H1 (cell line): ENCODE measurements around the gene KCNA5. TPM values are rescaled to one million over a fixed set of nuclear protein-coding genes. Genes with fewer than 3 reads are reported as not detected.

Source experiments
- CTCF ChIA-PET: fragments of 300-600 bp; sonication (Branson Sonifier 250); formaldehyde crosslinking; loops from one replicate; lab custom pipeline; 2021; ENCODE audit not compliant: partially characterized antibody; lab: Charles Lee
- POLR2A ChIA-PET: fragments of 300-600 bp; sonication (Branson Sonifier 250); formaldehyde crosslinking; loops from one replicate; lab custom pipeline; 2021; ENCODE audit warnings: inconsistent platforms; ENCODE audit not compliant: partially characterized antibody; lab: Charles Lee
- DNase-seq, 2 experiments: peaks; one replicate each; pipeline versions ENCODE4 v3.0.0 to v3.0.0-alpha.2; 2010 to 2022; ENCODE audit warnings: low spot score in 2 of 2, low read depth in 1 of 2, mixed read lengths in 1 of 2
- FAIRE-seq: peaks from 2 replicates; lab custom pipeline; 2011; peaks lifted over from hg19 to GRCh38; lab: Jason Lieb, UNC
- H2AFZ ChIP-seq: 2 replicates; pipeline ENCODE4 v1.8.1; 2012; ENCODE audit warnings: low read length, inconsistent platforms
- H2AK5ac ChIP-seq: 2 replicates; pipeline ENCODE4 v1.6.1; 2013; ENCODE audit warnings: low read depth, low read length
- H2BK120ac ChIP-seq: replicated peaks from 2 replicates; pipeline ENCODE3; 2013; ENCODE audit warnings: low read depth, low read length, inconsistent platforms
- H2BK12ac ChIP-seq: 2 replicates; pipeline ENCODE4 v1.6.1; 2013; ENCODE audit warnings: low read depth, low read length
- H2BK15ac ChIP-seq: 2 replicates; pipeline ENCODE4 v1.6.1; 2013; ENCODE audit warnings: low read length
- H2BK20ac ChIP-seq: 2 replicates; pipeline ENCODE4 v1.6.1; 2013; ENCODE audit warnings: low read length
- H2BK5ac ChIP-seq: 2 replicates; pipeline ENCODE4 v1.6.1; 2013; ENCODE audit warnings: low read depth, low read length
- H3K14ac ChIP-seq: 2 replicates; pipeline ENCODE4 v1.6.1; 2013; ENCODE audit warnings: inconsistent platforms; ENCODE audit not compliant: insufficient read length
- H3K18ac ChIP-seq: 2 replicates; pipeline ENCODE4 v1.6.1; 2013; ENCODE audit warnings: low read length; ENCODE audit errors: extremely low read depth
- H3K23ac ChIP-seq: 2 replicates; pipeline ENCODE4 v1.6.1; 2013; ENCODE audit warnings: inconsistent platforms; ENCODE audit not compliant: insufficient read length
- H3K23me2 ChIP-seq: 2 replicates; pipeline ENCODE4 v1.6.1; 2013; ENCODE audit warnings: low read depth, low read length
- H3K27ac ChIP-seq: 2 replicates; pipeline ENCODE4 v1.6.1; 2011; ENCODE audit warnings: low read depth, low read length, inconsistent platforms
- H3K27me3 ChIP-seq, 4 experiments: replicated peaks in 1 of 4; 1 replicate in 1 of 4; 2 replicates in 3 of 4; pipeline versions ENCODE4 v1.6.1 to v1.8.1; 2011 to 2013; ENCODE audit warnings: low read length in 3 of 4, mild to moderate bottlenecking in 3 of 4, inconsistent platforms in 2 of 4, mixed read lengths in 2 of 4, moderate library complexity in 1 of 4; ENCODE audit not compliant: control insufficient read depth in 3 of 4, insufficient read depth in 3 of 4; ENCODE audit errors: extremely low read depth in 1 of 4
- H3K36me3 ChIP-seq, 4 experiments: 2 replicates each; pipeline versions ENCODE4 v1.6.1 to v1.8.1; 2011 to 2013; ENCODE audit warnings: mild to moderate bottlenecking in 4 of 4, low read length in 3 of 4, moderate library complexity in 2 of 4, control low read depth in 1 of 4, inconsistent platforms in 1 of 4; ENCODE audit not compliant: insufficient read depth in 4 of 4, control insufficient read depth in 2 of 4
- H3K4ac ChIP-seq: replicated peaks from 2 replicates; pipeline ENCODE3; 2013; ENCODE audit warnings: low read length, low read depth, mixed read lengths, inconsistent platforms; ENCODE audit not compliant: insufficient read length
- H3K4me1 ChIP-seq, 4 experiments: replicated peaks in 1 of 4; 1 replicate in 1 of 4; 2 replicates in 3 of 4; pipeline versions ENCODE4 v1.6.1 to v1.8.1; 2011 to 2013; ENCODE audit warnings: low read length in 3 of 4, inconsistent platforms in 2 of 4, mixed read lengths in 1 of 4; ENCODE audit not compliant: insufficient read depth in 4 of 4, control insufficient read depth in 3 of 4
- H3K4me2 ChIP-seq, 2 experiments: 2 replicates each; pipeline versions ENCODE4 v1.6.1 to v1.8.1; 2011 to 2013; ENCODE audit warnings: low read depth in 2 of 2, low read length in 2 of 2, control low read depth in 1 of 2, inconsistent platforms in 1 of 2, mild to moderate bottlenecking in 1 of 2; ENCODE audit not compliant: insufficient read depth in 1 of 2
- H3K4me3 ChIP-seq, 4 experiments: fragments of 200-600, 300-600 bp in 1 of 4; sonication (generic), shearing (Covaris generic), sonication (Bioruptor Twin) in 1 of 4; 2 replicates each; pipeline versions ENCODE4 v1.5.1 to v1.8.1; 2011 to 2016; ENCODE audit warnings: low read length in 4 of 4, low read depth in 3 of 4, control low read depth in 2 of 4, inconsistent platforms in 2 of 4, mild to moderate bottlenecking in 2 of 4, mixed read lengths in 1 of 4, moderate library complexity in 1 of 4; ENCODE audit not compliant: insufficient read depth in 2 of 4; ENCODE audit errors: extremely low read depth in 1 of 4
- H3K56ac ChIP-seq: replicated peaks from 2 replicates; pipeline ENCODE3; 2013; ENCODE audit warnings: low read depth, mild to moderate bottlenecking, mixed read lengths, low read length, inconsistent platforms; ENCODE audit not compliant: insufficient read length
- H3K79me1 ChIP-seq: 2 replicates; pipeline ENCODE4 v1.6.1; 2013; ENCODE audit warnings: low read depth, low read length, control low read depth
- H3K79me2 ChIP-seq, 2 experiments: 2 replicates each; pipeline versions ENCODE4 v1.6.1 to v1.8.1; 2012 to 2013; ENCODE audit warnings: low read length in 2 of 2, mild to moderate bottlenecking in 2 of 2, inconsistent platforms in 1 of 2; ENCODE audit not compliant: insufficient read depth in 2 of 2, control insufficient read depth in 1 of 2
- H3K9ac ChIP-seq, 4 experiments: replicated peaks in 1 of 4; 1 replicate in 1 of 4; 2 replicates in 3 of 4; pipeline versions ENCODE4 v1.6.1 to v1.8.1; 2011 to 2013; ENCODE audit warnings: low read depth in 3 of 4, low read length in 3 of 4, control low read depth in 2 of 4, mild to moderate bottlenecking in 2 of 4, moderate library complexity in 2 of 4, inconsistent platforms in 1 of 4; ENCODE audit errors: extremely low read depth in 1 of 4
- H3K9me3 ChIP-seq, 2 experiments: 2 replicates each; pipeline versions ENCODE4 v1.6.1 to v1.8.1; 2012 to 2013; ENCODE audit warnings: mild to moderate bottlenecking in 2 of 2, moderate library complexity in 2 of 2, control low read depth in 1 of 2, inconsistent platforms in 1 of 2, low read depth in 1 of 2, low read length in 1 of 2, mixed read lengths in 1 of 2; ENCODE audit not compliant: insufficient read depth in 2 of 2
- H4K20me1 ChIP-seq, 2 experiments: replicated peaks in 1 of 2; 2 replicates each; pipeline versions ENCODE3 to v1.8.1; 2011 to 2013; ENCODE audit warnings: inconsistent platforms in 2 of 2, low read length in 2 of 2, mild to moderate bottlenecking in 1 of 2; ENCODE audit not compliant: insufficient read depth in 2 of 2, control insufficient read depth in 1 of 2
- H4K5ac ChIP-seq: 2 replicates; pipeline ENCODE4 v1.6.1; 2013; ENCODE audit warnings: low read length, low read depth, mixed read lengths, inconsistent platforms; ENCODE audit not compliant: insufficient read length
- H4K8ac ChIP-seq: 2 replicates; pipeline ENCODE4 v1.8.0; 2013; ENCODE audit warnings: mild to moderate bottlenecking, moderate library complexity, low read length, inconsistent platforms; ENCODE audit not compliant: insufficient read depth; ENCODE audit errors: extremely low read depth
- H4K91ac ChIP-seq: replicated peaks from 2 replicates; pipeline ENCODE3; 2013; ENCODE audit warnings: low read length, mixed read lengths, inconsistent platforms; ENCODE audit not compliant: insufficient read length
- ASH2L ChIP-seq: fragments of 200-600, 300-600 bp; sonication (generic); IDR thresholded peaks from one replicate; pipeline ENCODE4 v1.7.1; 2017; ENCODE audit warnings: low read length
- CEBPB ChIP-seq: IDR thresholded peaks from 2 replicates; pipeline ENCODE4 v1.6.1; 2012; ENCODE audit warnings: low read depth, low read length
- CHD2 ChIP-seq: IDR thresholded peaks from 2 replicates; pipeline ENCODE4 v1.6.1; 2012; ENCODE audit warnings: low read length, improper control_type of control experiment
- KDM4A ChIP-seq: IDR thresholded peaks from one replicate; pipeline ENCODE4 v1.7.1; 2012; ENCODE audit warnings: low read depth, mild to moderate bottlenecking, moderate library complexity, low read length, inconsistent platforms; ENCODE audit not compliant: severe bottlenecking
- MAFK ChIP-seq: IDR thresholded peaks from 2 replicates; pipeline ENCODE4 v1.6.1; 2012; ENCODE audit warnings: low read depth, mild to moderate bottlenecking, improper control_type of control experiment, low read length
- NANOG ChIP-seq: IDR thresholded peaks from 2 replicates; pipeline ENCODE4 v1.6.1; 2011; ENCODE audit warnings: low read length, low read depth, mild to moderate bottlenecking, inconsistent platforms; ENCODE audit not compliant: insufficient read depth, poor library complexity, severe bottlenecking
- RAD21 ChIP-seq, 2 experiments: IDR thresholded peaks in 1 of 2; conservative IDR thresholded peaks in 1 of 2; 2 replicates each; pipeline ENCODE4 v1.6.1; 2011; ENCODE audit warnings: low read depth in 2 of 2, low read length in 2 of 2, improper control_type of control experiment in 1 of 2, inconsistent platforms in 1 of 2, mild to moderate bottlenecking in 1 of 2, moderate library complexity in 1 of 2
- SRF ChIP-seq: IDR thresholded peaks from 2 replicates; pipeline ENCODE4 v1.6.1; 2011; ENCODE audit warnings: mild to moderate bottlenecking, low read depth, low read length, moderate library complexity
- TAF7 ChIP-seq: optimal IDR thresholded peaks from 2 replicates; pipeline ENCODE3; 2011; ENCODE audit warnings: low read depth, mild to moderate bottlenecking, inconsistent platforms, low read length, moderate library complexity, borderline replicate concordance
- WGBS, 2 experiments: shearing (Covaris generic) in 1 of 2; methylation state at CpG; one replicate each; pipeline versions ENCODE4 v1.1.6 to v1.1.7; 2013 to 2015; ENCODE audit warnings: low lambda C conversion rate in 2 of 2, mixed read lengths in 2 of 2, inconsistent platforms in 1 of 2, low coverage in 1 of 2, missing lambda C conversion rate in 1 of 2; ENCODE audit not compliant: insufficient replicate concordance in 2 of 2, insufficient coverage in 1 of 2, insufficient read length in 1 of 2; ENCODE audit errors: extremely low coverage in 1 of 2, missing lambda C conversion rate in 1 of 2; 5-methylcytosine and 5-hydroxymethylcytosine counted together
- polyA plus RNA-seq, 7 experiments: library from polyadenylated mRNA; depleted of rRNA in 3 of 7; stranded (reverse) in 5 of 7; unstranded in 2 of 7; fragments of >200 nt in 5 of 7; fragments of 200-250 nt in 2 of 7; gene quantifications; 1 replicate in 5 of 7; 2 replicates in 1 of 7; 4 replicates in 1 of 7; pipeline versions ENCODE4 v1.2.1 to v1.2.3, GENCODE V29; 2011 to 2013; ENCODE audit warnings: missing spikeins in 2 of 7, mixed read lengths in 2 of 7
- total RNA-seq: library from RNA; stranded (reverse); fragmentation: NEBNext Ultra II Directional; extraction: Animal tissue kit (Norgen Biotek cat#: 25700); gene quantifications from 2 replicates; pipeline ENCODE4 v1.2.1, GENCODE V29; 2021

KCNA5 gene
- total and polyA plus RNA-seq, 2 of the 8 experiments (the other 6 are each of a cell fraction or from before 2014, with no cell fraction given), result 0.20 to 0.29 TPM

- Histone ChIP-seq H3K27me3 (no peaks in the 10 kb centered on the region; a peak in 1 of 7 replicates), H3K18ac (no peak overlapping the region), H3K36me3 (no peaks in the 10 kb centered on the region), H3K79me2 (no peaks in the 10 kb centered on the region), H2BK20ac (no peak overlapping the region), H4K5ac (no peak overlapping the region), H3K4me3 (no peak overlapping the region), H2AFZ (no peak overlapping the region), H2AK5ac (no peak overlapping the region), H3K27ac (no peak overlapping the region), H2BK120ac (no peak overlapping the region), H4K91ac (no peak overlapping the region), H2BK5ac (no peak overlapping the region), H4K20me1 (no peaks in the 10 kb centered on the region), H3K23ac (no peak overlapping the region), H3K9me3 (no peaks in the 10 kb centered on the region), H3K79me1 (no peaks in the 10 kb centered on the region), H3K14ac (no peak overlapping the region), H2BK12ac (no peak overlapping the region), H3K9ac (no peak overlapping the region), H3K4ac (no peak overlapping the region), H2BK15ac (no peak overlapping the region), H4K8ac (no peak overlapping the region), H3K23me2 (no peaks in the 10 kb centered on the region), H3K4me2 (no peak overlapping the region), H3K56ac (no peak overlapping the region), H3K4me1 (no peaks in the 10 kb centered on the region; a peak in 1 of 7 replicates)
- ChIA-PET POLR2A (no interaction called here), CTCF (interaction anchor here (0.6 to 1.9 kb wide), 7 partner anchors 10 to 479 kb away, joined by 3 to 14 read pairs (median 4); no protein-coding TSS in a partner anchor)
- no peak for FAIRE-seq
- WGBS, 2 experiments, result 88% methylated on average over 1 of the region's 1 CpG; no CpG with 5 or more reads in 1 of the 2 experiments
- DNase-seq, result no peak
- TF ChIP-seq CEBPB (no peak), TAF7 (no peak), ASH2L (no peak), CHD2 (no peak), KDM4A (no peak), SRF (no peak), RAD21 (IDR thresholded peaks at IDR 0.05 in 1 of 2, conservative IDR thresholded peaks at IDR 0.05 in 1 of 2; ENCODE audit: low read depth in 2 of 2, low read length in 2 of 2) (no peak), NANOG (no peak), MAFK (no peak)
Observed at GRCh38 chr12:5094551-5094950, 50.9 kb downstream of the KCNA5 start.
